Thoracic aorta (tissue), 2 donors: ENCODE data around the gene KLRF2. TPM values are rescaled to one million over a fixed set of nuclear protein-coding genes. Genes with fewer than 3 reads are reported as not detected.

Source experiments
- ATAC-seq: fragments of 150-250 bp; one replicate; pipeline ENCODE4 v1.8.0; 2017; ENCODE audit warnings: low read depth; ENCODE audit not compliant: insufficient number of reproducible peaks, low FRiP score
- DNase-seq: peaks from one replicate; pipeline ENCODE4 v3.0.0-alpha.2; 2020; ENCODE audit warnings: low spot score
- H3K27ac ChIP-seq, 2 donors: fragments of 200-600 bp; sonication (generic); 1 replicate in 1 of 2; 2 replicates in 1 of 2; pipeline ENCODE4 v1.5.1; 2016; ENCODE audit warnings: mild to moderate bottlenecking in 2 of 2, moderate library complexity in 2 of 2
- H3K27me3 ChIP-seq: fragments of 200-600 bp; sonication (generic); replicated peaks from 2 replicates; pipeline ENCODE4 v1.6.0; 2016; ENCODE audit warnings: mild to moderate bottlenecking; ENCODE audit not compliant: insufficient read depth
- H3K36me3 ChIP-seq: fragments of 200-600 bp; sonication (generic); one replicate; pipeline ENCODE4 v1.5.1; 2016
- H3K4me1 ChIP-seq, 2 donors: fragments of 200-600 bp; sonication (generic); 1 replicate in 1 of 2; 2 replicates in 1 of 2; pipeline versions ENCODE4 v1.5.1 to v1.6.0; 2016; ENCODE audit warnings: low read depth in 2 of 2, mild to moderate bottlenecking in 1 of 2; ENCODE audit not compliant: control insufficient read depth in 1 of 2
- H3K4me3 ChIP-seq: fragments of 200-600 bp; sonication (generic); 2 replicates; pipeline ENCODE4 v1.5.1; 2016; ENCODE audit warnings: mild to moderate bottlenecking
- H3K9me3 ChIP-seq: fragments of 200-600 bp; sonication (generic); 2 replicates; pipeline ENCODE4 v1.5.1; 2016
- CTCF ChIP-seq: fragments of 200-600 bp; sonication (generic); IDR thresholded peaks from one replicate; pipeline ENCODE4 v1.5.1; 2019; ENCODE audit warnings: antibody characterized with exemption
- total RNA-seq, 2 donors: library from RNA; depleted of rRNA; stranded (reverse); fragments of >200 nt; gene quantifications; one replicate each; pipeline versions ENCODE4 v1.1.0 to v1.2.3, GENCODE V29; 2016

The KLRF2 gene
- total RNA-seq, 2 donors from 2014 or later, result not detected

- H3K4me3 ChIP-seq, result no peak overlapping the region
- TF ChIP-seq CTCF, result no peak
- H3K27ac ChIP-seq, result no peak overlapping the region
- no peaks in the 10 kb centered on the region for H3K27me3 ChIP-seq
- ATAC-seq (no peak), DNase-seq (no peak)
- no peaks in the 10 kb centered on the region for H3K9me3 ChIP-seq
- H3K36me3 ChIP-seq, result no peaks in the 10 kb centered on the region
- no peaks in the 10 kb centered on the region for H3K4me1 ChIP-seq
These were observed 29.4 kb upstream of the KLRF2 start for GRCh38 chr12:9851927-9852326.

GRCh38 chr12:9856151-9856550 lies 25.1 kb upstream of the KLRF2 start:
- H3K9me3 ChIP-seq, result no peaks in the 10 kb centered on the region

GRCh38 chr12:9856894-9857293 lies 24.4 kb upstream of the KLRF2 start:
- no peaks in the 10 kb centered on the region for H3K9me3 ChIP-seq
- H3K27ac ChIP-seq, result no peak overlapping the region
- no peaks in the 10 kb centered on the region for H3K4me1 ChIP-seq
- ATAC-seq (no peak), DNase-seq (no peak)
- no peaks in the 10 kb centered on the region for H3K27me3 ChIP-seq
- H3K36me3 ChIP-seq, result no peaks in the 10 kb centered on the region
- TF ChIP-seq CTCF, result no peak
- no peak overlapping the region for H3K4me3 ChIP-seq

More at GRCh38 chr12:9856151-9856550, 25.1 kb upstream of the KLRF2 start:
- Histone ChIP-seq H3K27me3 (no peaks in the 10 kb centered on the region), H3K36me3 (no peaks in the 10 kb centered on the region), H3K4me3 (no peak overlapping the region), H3K4me1 (no peaks in the 10 kb centered on the region), H3K27ac (no peak overlapping the region)
- TF ChIP-seq CTCF, result no peak
- no peak for ATAC-seq
- no peak for DNase-seq

GRCh38 chr12:9858135-9858534 lies 23.2 kb upstream of the KLRF2 start:
- Histone ChIP-seq H3K9me3 (no peaks in the 10 kb centered on the region), H3K27ac (no peak overlapping the region), H3K4me1 (no peaks in the 10 kb centered on the region), H3K27me3 (no peaks in the 10 kb centered on the region), H3K4me3 (no peak overlapping the region), H3K36me3 (no peaks in the 10 kb centered on the region)
- no peak for ATAC-seq
- no peak for DNase-seq
- TF ChIP-seq CTCF, result no peak

- Histone ChIP-seq H3K27me3 (no peaks in the 10 kb centered on the region), H3K4me3 (peak overlapping the region; percentile 40), H3K27ac (no peak overlapping the region), H3K4me1 (no peaks in the 10 kb centered on the region), H3K36me3 (no peaks in the 10 kb centered on the region), H3K9me3 (peaks cover 4% of the 10 kb centered on the region)
- DNase-seq (no peak), ATAC-seq (no peak)
- TF ChIP-seq CTCF, result no peak
These were observed 16.2 kb upstream of the KLRF2 start for GRCh38 chr12:9864913-9865675.
